Liver (tissue), 9 donors: Measurements from ENCODE around the gene DHRS2. TPM values are rescaled to one million over a fixed set of nuclear protein-coding genes. Genes with fewer than 3 reads are reported as not detected.

Experiments
- DNase-seq: peaks from one replicate; pipeline ENCODE4 v3.0.0-alpha.2; 2017; ENCODE audit warnings: low spot score
- H3K27ac ChIP-seq, 2 donors: one replicate each; pipeline ENCODE4 v1.7.0; 2013; ENCODE audit warnings: inconsistent platforms in 2 of 2, low read length in 2 of 2, control low read depth in 1 of 2, low read depth in 1 of 2, mild to moderate bottlenecking in 1 of 2
- H3K27me3 ChIP-seq, 4 donors: one replicate each; pipeline versions ENCODE4 v1.6.1 to v1.7.0; 2013; ENCODE audit warnings: low read length in 3 of 4, inconsistent platforms in 1 of 4, mild to moderate bottlenecking in 1 of 4, moderate library complexity in 1 of 4; ENCODE audit not compliant: control insufficient read depth in 4 of 4, insufficient read depth in 4 of 4
- H3K36me3 ChIP-seq, 4 donors: one replicate each; pipeline versions ENCODE4 v1.6.1 to v1.7.0; 2013; ENCODE audit warnings: low read length in 3 of 4, mild to moderate bottlenecking in 3 of 4, low read depth in 1 of 4, moderate library complexity in 1 of 4; ENCODE audit not compliant: control insufficient read depth in 4 of 4, insufficient read depth in 3 of 4
- H3K4me1 ChIP-seq, 4 donors: one replicate each; pipeline versions ENCODE4 v1.6.1 to v1.7.0; 2013; ENCODE audit warnings: low read length in 3 of 4, mild to moderate bottlenecking in 3 of 4, moderate library complexity in 1 of 4; ENCODE audit not compliant: control insufficient read depth in 4 of 4, insufficient read depth in 4 of 4
- H3K4me3 ChIP-seq, 3 donors: one replicate each; pipeline versions ENCODE4 v1.6.1 to v1.7.0; 2013; ENCODE audit warnings: low read length in 3 of 3, control low read depth in 1 of 3, low read depth in 1 of 3, mild to moderate bottlenecking in 1 of 3
- H3K9ac ChIP-seq, 2 donors: one replicate each; pipeline ENCODE4 v1.7.0; 2013; ENCODE audit warnings: low read length in 2 of 2, mild to moderate bottlenecking in 2 of 2, moderate library complexity in 2 of 2, control low read depth in 1 of 2, low read depth in 1 of 2
- H3K9me3 ChIP-seq, 4 donors: one replicate each; pipeline versions ENCODE4 v1.6.1 to v1.7.0; 2013; ENCODE audit warnings: low read length in 3 of 4; ENCODE audit not compliant: control insufficient read depth in 4 of 4
- EGR1 ChIP-seq, 2 donors: IDR thresholded peaks; 2 replicates each; pipeline ENCODE4 v1.6.1; 2016 to 2018; ENCODE audit warnings: antibody characterized with exemption in 2 of 2, low read depth in 2 of 2
- FOXA1 ChIP-seq: IDR thresholded peaks from 2 replicates; pipeline ENCODE4 v1.6.1; 2016; ENCODE audit warnings: antibody characterized with exemption
- FOXA2 ChIP-seq: IDR thresholded peaks from 2 replicates; pipeline ENCODE4 v1.6.1; 2016; ENCODE audit warnings: antibody characterized with exemption
- GABPA ChIP-seq, 2 donors: IDR thresholded peaks in 1 of 2; conservative IDR thresholded peaks in 1 of 2; 2 replicates each; pipeline ENCODE4 v1.6.1; 2016; ENCODE audit warnings: antibody characterized with exemption in 2 of 2, mild to moderate bottlenecking in 1 of 2, moderate library complexity in 1 of 2
- JUND ChIP-seq, 2 donors: IDR thresholded peaks; 2 replicates each; pipeline ENCODE4 v1.6.1; 2016; ENCODE audit warnings: antibody characterized with exemption in 2 of 2
- NR2F2 ChIP-seq: IDR thresholded peaks from 2 replicates; pipeline ENCODE4 v1.6.1; 2016; ENCODE audit warnings: antibody characterized with exemption
- RAD21 ChIP-seq, 2 donors: IDR thresholded peaks; 2 replicates each; pipeline ENCODE4 v1.6.1; 2016; ENCODE audit warnings: antibody characterized with exemption in 2 of 2, mild to moderate bottlenecking in 2 of 2
- RXRA ChIP-seq, 2 donors: IDR thresholded peaks; 2 replicates each; pipeline ENCODE4 v1.6.1; 2017 to 2018; ENCODE audit warnings: antibody characterized with exemption in 2 of 2, mild to moderate bottlenecking in 1 of 2
- SP1 ChIP-seq: IDR thresholded peaks from 2 replicates; pipeline ENCODE4 v1.6.1; 2018; ENCODE audit warnings: antibody characterized with exemption, mild to moderate bottlenecking
- TAF1 ChIP-seq: conservative IDR thresholded peaks from 2 replicates; pipeline ENCODE4 v1.6.1; 2016; ENCODE audit warnings: antibody characterized with exemption, mild to moderate bottlenecking
- WGBS: extraction: QIAGEN DNeasy Blood & Tissue Kit; methylation state at CpG from one replicate; pipeline ENCODE4 v1.1.7; 2013; 5-methylcytosine and 5-hydroxymethylcytosine counted together
- polyA plus RNA-seq, 2 donors: library from polyadenylated mRNA; stranded (reverse) in 1 of 2; unstranded in 1 of 2; fragments of 200-250 nt in 1 of 2; fragments of >200 nt in 1 of 2; fragmentation: Nextera tagmentation in 1 of 2; extraction: Ambion mirVana in 1 of 2; gene quantifications; one replicate each; pipeline versions ENCODE4 v1.2.1 to v1.2.3, GENCODE V29; 2013 to 2015
- total RNA-seq, 2 donors: library from RNA; depleted of rRNA; stranded (reverse); fragments of >200 nt; gene quantifications; one replicate each; pipeline ENCODE4 v1.2.3, GENCODE V29; 2014
- TF ChIP-seq, protein P1 (sequence below): IDR thresholded peaks from 2 replicates; pipeline ENCODE4 v1.6.1; 2016; ENCODE audit warnings: antibody characterized with exemption, mild to moderate bottlenecking
- TF ChIP-seq, protein P2 (sequence below): IDR thresholded peaks from 2 replicates; pipeline ENCODE4 v1.6.1; 2016; ENCODE audit warnings: antibody characterized with exemption
- donor health status: healthy.
- donor health status: healthy.
- donor health status: healthy.
- donor health status: healthy.
- donor health status: healthy.

DHRS2 gene
- total and polyA plus RNA-seq, 4 donors, result 0.33 to 1.0 (median 0.62) TPM

DNA sequence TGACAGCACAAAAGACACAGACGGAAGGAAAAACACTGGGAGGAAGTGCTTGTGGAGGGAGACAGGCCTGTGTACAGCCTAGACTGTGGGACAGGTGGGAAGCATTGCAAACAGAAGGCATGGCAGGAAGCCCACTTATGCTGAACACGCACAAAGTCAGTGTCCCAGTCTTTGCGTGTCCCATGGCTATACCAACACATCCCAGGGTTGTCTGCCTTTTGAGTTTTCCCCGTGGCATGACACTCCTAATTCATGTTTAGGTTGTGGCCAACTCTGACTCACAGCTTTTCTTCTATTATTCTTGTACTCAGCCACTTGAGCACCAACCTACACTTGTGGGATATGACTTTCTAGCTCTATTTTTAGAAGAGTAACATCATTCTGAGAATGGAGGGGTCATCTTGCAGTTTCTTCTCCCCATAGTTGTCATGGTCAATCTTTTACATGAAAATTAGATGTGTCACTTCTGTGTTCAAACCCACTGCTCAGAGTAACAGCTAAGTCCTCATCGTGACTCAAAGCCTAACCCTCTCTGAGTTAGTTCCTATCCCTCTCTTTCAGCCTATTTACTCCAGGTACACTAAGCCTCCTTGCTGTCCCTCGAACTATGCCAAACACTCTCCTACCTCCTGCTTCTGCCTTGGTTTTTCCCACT is 30.1 kb upstream of the DHRS2 start:
- no peak for TF ChIP-seq GABPA (IDR thresholded peaks at IDR 0.05 in 1 of 2, conservative IDR thresholded peaks at IDR 0.05 in 1 of 2)
- TF ChIP-seq RXRA (IDR thresholded peaks at IDR 0.05), result no peak
- no peak for TF ChIP-seq TAF1
- TF ChIP-seq SP1, result no peak
- no peak for TF ChIP-seq FOXA1
- TF ChIP-seq RAD21 (IDR thresholded peaks at IDR 0.05), result no peak
- Histone ChIP-seq H3K27me3 (no peaks in the 10 kb centered on the region), H3K4me1 (peaks cover 7 to 30% (median 26%) of the 10 kb centered on the region in 4 donors), H3K9ac (no peak overlapping the region), H3K27ac (no peak overlapping the region), H3K9me3 (no peaks in the 10 kb centered on the region), H3K36me3 (no peaks in the 10 kb centered on the region), H3K4me3 (no peak overlapping the region)
- no peak for DNase-seq
- 85% methylated on average over 6 of the region's 6 CpGs for WGBS

DNA sequence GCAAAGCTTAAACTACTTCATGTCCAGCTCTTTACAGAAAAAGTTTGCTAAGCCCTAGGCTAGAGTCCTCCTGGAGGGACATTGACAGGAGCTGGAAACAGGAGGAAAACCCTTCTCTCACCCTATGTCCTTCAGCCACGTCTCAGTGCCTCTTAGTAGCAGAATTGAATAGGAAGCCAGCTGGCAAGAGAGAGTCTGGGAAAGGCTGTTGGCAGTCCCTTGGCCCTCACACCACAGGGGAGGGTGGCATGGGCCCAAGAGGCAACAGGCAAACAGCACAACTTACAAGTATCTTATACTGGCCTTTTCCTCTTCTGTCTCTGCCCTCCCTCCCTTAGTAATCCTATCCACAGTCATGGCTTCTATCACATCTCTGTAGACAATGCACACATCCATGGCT is 27.7 kb upstream of the DHRS2 start:
- H3K36me3 ChIP-seq, result no peaks in the 10 kb centered on the region
- no peak for DNase-seq
- H3K27me3 ChIP-seq, result no peaks in the 10 kb centered on the region
- no peak for TF ChIP-seq NR2F2
- WGBS, result 26% methylated on average over 1 of the region's 1 CpG
- H3K9ac ChIP-seq, result no peak overlapping the region
- H3K4me3 ChIP-seq, result no peak overlapping the region
- no peaks in the 10 kb centered on the region for H3K9me3 ChIP-seq
- H3K4me1 ChIP-seq, result peaks cover 15 to 51% (median 42%) of the 10 kb centered on the region in 4 donors
- peak overlapping the region; percentile 59 to 68 for H3K27ac ChIP-seq

DNA sequence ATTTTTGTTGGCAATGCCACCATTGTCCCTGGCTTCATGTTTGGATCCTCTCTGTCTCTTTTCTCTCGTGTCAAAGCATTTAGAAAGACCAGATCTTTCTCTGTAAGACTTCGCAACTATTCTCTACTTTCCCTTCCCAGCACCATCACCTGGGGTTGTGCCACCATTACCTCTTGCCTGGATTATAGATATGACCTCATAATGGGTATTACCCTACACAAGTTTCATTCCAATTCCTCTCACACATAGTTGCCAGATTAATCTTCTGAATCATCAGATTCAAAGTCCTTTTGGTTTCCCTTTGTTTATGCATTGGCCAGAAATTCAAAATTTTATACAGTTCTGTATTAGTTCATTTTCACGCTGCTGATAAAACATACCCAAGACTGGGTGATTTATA is 27.2 kb upstream of the DHRS2 start:
- no peak overlapping the region for H3K4me3 ChIP-seq
- 77% methylated on average over 3 of the region's 3 CpGs for WGBS
- TF ChIP-seq FOXA2 (no peak), EGR1 (IDR thresholded peaks at IDR 0.05; ENCODE audit: low read depth in 2 of 2) (no peak), NR2F2 (no peak), SP1 (no peak), JUND (IDR thresholded peaks at IDR 0.05) (no peak)
- TF ChIP-seq, protein P1, sequence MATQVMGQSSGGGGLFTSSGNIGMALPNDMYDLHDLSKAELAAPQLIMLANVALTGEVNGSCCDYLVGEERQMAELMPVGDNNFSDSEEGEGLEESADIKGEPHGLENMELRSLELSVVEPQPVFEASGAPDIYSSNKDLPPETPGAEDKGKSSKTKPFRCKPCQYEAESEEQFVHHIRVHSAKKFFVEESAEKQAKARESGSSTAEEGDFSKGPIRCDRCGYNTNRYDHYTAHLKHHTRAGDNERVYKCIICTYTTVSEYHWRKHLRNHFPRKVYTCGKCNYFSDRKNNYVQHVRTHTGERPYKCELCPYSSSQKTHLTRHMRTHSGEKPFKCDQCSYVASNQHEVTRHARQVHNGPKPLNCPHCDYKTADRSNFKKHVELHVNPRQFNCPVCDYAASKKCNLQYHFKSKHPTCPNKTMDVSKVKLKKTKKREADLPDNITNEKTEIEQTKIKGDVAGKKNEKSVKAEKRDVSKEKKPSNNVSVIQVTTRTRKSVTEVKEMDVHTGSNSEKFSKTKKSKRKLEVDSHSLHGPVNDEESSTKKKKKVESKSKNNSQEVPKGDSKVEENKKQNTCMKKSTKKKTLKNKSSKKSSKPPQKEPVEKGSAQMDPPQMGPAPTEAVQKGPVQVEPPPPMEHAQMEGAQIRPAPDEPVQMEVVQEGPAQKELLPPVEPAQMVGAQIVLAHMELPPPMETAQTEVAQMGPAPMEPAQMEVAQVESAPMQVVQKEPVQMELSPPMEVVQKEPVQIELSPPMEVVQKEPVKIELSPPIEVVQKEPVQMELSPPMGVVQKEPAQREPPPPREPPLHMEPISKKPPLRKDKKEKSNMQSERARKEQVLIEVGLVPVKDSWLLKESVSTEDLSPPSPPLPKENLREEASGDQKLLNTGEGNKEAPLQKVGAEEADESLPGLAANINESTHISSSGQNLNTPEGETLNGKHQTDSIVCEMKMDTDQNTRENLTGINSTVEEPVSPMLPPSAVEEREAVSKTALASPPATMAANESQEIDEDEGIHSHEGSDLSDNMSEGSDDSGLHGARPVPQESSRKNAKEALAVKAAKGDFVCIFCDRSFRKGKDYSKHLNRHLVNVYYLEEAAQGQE, result no peak
- TF ChIP-seq, protein P2, sequence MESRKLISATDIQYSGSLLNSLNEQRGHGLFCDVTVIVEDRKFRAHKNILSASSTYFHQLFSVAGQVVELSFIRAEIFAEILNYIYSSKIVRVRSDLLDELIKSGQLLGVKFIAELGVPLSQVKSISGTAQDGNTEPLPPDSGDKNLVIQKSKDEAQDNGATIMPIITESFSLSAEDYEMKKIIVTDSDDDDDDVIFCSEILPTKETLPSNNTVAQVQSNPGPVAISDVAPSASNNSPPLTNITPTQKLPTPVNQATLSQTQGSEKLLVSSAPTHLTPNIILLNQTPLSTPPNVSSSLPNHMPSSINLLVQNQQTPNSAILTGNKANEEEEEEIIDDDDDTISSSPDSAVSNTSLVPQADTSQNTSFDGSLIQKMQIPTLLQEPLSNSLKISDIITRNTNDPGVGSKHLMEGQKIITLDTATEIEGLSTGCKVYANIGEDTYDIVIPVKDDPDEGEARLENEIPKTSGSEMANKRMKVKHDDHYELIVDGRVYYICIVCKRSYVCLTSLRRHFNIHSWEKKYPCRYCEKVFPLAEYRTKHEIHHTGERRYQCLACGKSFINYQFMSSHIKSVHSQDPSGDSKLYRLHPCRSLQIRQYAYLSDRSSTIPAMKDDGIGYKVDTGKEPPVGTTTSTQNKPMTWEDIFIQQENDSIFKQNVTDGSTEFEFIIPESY, result no peak

More for the DNA sequence above, 27.2 kb upstream of the DHRS2 start:
- Histone ChIP-seq H3K36me3 (no peaks in the 10 kb centered on the region), H3K9me3 (no peaks in the 10 kb centered on the region), H3K27me3 (no peaks in the 10 kb centered on the region), H3K4me1 (peaks cover 15 to 52% (median 44%) of the 10 kb centered on the region in 4 donors), H3K27ac (peak overlapping the region; percentile 59 to 68), H3K9ac (peak overlapping the region in 1 of 2 donors; percentile 12)
- no peak for DNase-seq
